NB4 (cell line): ENCODE data around the gene OCLN.

Source experiments
- POLR2A ChIP-seq: IDR thresholded peaks from 2 replicates; pipeline ENCODE4 v1.6.1; 2011; ENCODE audit warnings: mild to moderate bottlenecking; ENCODE audit not compliant: insufficient read length; ENCODE audit errors: extremely low read depth
- TF ChIP-seq, protein P1 (sequence below): IDR thresholded peaks from one replicate; pipeline ENCODE4 v1.5.1; 2012; ENCODE audit warnings: low read depth, low read length

GRCh38 chr5:69516769-69517168 lies 24.2 kb downstream of the OCLN start:
- TF ChIP-seq, protein P1, sequence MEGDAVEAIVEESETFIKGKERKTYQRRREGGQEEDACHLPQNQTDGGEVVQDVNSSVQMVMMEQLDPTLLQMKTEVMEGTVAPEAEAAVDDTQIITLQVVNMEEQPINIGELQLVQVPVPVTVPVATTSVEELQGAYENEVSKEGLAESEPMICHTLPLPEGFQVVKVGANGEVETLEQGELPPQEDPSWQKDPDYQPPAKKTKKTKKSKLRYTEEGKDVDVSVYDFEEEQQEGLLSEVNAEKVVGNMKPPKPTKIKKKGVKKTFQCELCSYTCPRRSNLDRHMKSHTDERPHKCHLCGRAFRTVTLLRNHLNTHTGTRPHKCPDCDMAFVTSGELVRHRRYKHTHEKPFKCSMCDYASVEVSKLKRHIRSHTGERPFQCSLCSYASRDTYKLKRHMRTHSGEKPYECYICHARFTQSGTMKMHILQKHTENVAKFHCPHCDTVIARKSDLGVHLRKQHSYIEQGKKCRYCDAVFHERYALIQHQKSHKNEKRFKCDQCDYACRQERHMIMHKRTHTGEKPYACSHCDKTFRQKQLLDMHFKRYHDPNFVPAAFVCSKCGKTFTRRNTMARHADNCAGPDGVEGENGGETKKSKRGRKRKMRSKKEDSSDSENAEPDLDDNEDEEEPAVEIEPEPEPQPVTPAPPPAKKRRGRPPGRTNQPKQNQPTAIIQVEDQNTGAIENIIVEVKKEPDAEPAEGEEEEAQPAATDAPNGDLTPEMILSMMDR = no peak
- TF ChIP-seq POLR2A = no peak
